ENCODE measurements around the gene NFATC3.
A peak's percentile ranks its signal among the peaks of the same experiment; 100 is the strongest.

Gene NFATC3

GRCh38 chr16:68242926-68243858, 158.0 kb downstream of the NFATC3 start:
- no peak for TF ChIP-seq CTCF (IDR thresholded peaks at IDR 0.05; ENCODE audit: low read length, missing control alignments)
- no peak overlapping the region for H3K4me3 ChIP-seq (replicated peaks; ENCODE audit: low read depth, low read length)
- DNase-seq (ENCODE audit: low read depth): no peak

- peak overlapping the region; percentile 98 for H3K4me3 ChIP-seq (replicated peaks; ENCODE audit: low read depth, low read length)
- DNase-seq (ENCODE audit: low read depth): no peak
- TF ChIP-seq CTCF (IDR thresholded peaks at IDR 0.05; ENCODE audit: low read length, missing control alignments): no peak
Observed at GRCh38 chr16:68244481-68244902, 159.3 kb downstream of the NFATC3 start.

- H3K4me3 ChIP-seq (replicated peaks; ENCODE audit: low read depth, low read length): peak within 1 kb of the TSS; percentile 98
- DNase-seq (ENCODE audit: low read depth): peak; percentile 96
- TF ChIP-seq CTCF (IDR thresholded peaks at IDR 0.05; ENCODE audit: low read length, missing control alignments): no peak
Observed at GRCh38 chr16:68244903-68245853, 160.0 kb downstream of the NFATC3 start, which contains the start of gene PLA2G15. TSS of gene PLA2G15 (plus strand) at chr16:68245373. CDS start at chr16:68245427, 54 bp downstream.

GRCh38 chr16:68246121-68246520, 161.0 kb downstream of the NFATC3 start:
- H3K4me3 ChIP-seq (replicated peaks; ENCODE audit: low read depth, low read length): peak overlapping the region; percentile 98
- DNase-seq (ENCODE audit: low read depth): no peak
- TF ChIP-seq CTCF (IDR thresholded peaks at IDR 0.05; ENCODE audit: low read length, missing control alignments): no peak

- no peak for TF ChIP-seq CTCF (IDR thresholded peaks at IDR 0.05; ENCODE audit: low read length, missing control alignments)
Observed at GRCh38 chr16:68246666-68247065, 161.5 kb downstream of the NFATC3 start.

GRCh38 chr16:68247400-68247799, 162.2 kb downstream of the NFATC3 start:
- DNase-seq (ENCODE audit: low read depth): no peak
- no peak for TF ChIP-seq CTCF (IDR thresholded peaks at IDR 0.05; ENCODE audit: low read length, missing control alignments)
- H3K4me3 ChIP-seq (replicated peaks; ENCODE audit: low read depth, low read length): no peak overlapping the region

More at GRCh38 chr16:68246666-68247065, 161.5 kb downstream of the NFATC3 start:
- DNase-seq (ENCODE audit: low read depth): no peak
- no peak overlapping the region for H3K4me3 ChIP-seq (replicated peaks; ENCODE audit: low read depth, low read length)
